CD8-positive, alpha-beta memory T cell (primary cell): ENCODE results near the gene SETD3. TPM values are rescaled to one million over a fixed set of nuclear protein-coding genes. Genes with fewer than 3 reads are reported as not detected.
"Not testable (repeated sequence)": the region's sequence is repeated elsewhere in the genome, so short reads cannot be mapped to it uniquely, and the experiment has no call there.

Experiments used
- CTCF ChIA-PET: fragments of 350-600 bp; sonication (Branson Sonifier 250); formaldehyde crosslinking; loops from one replicate; lab custom pipeline; 2021; ENCODE audit warnings: antibody characterized with exemption; lab: Charles Lee
- POLR2A ChIA-PET: fragments of 350-600 bp; sonication (Branson Sonifier 250); formaldehyde crosslinking; loops from one replicate; lab custom pipeline; 2021; ENCODE audit warnings: antibody characterized with exemption; lab: Charles Lee
- DNase-seq, 5 donors: peaks; one replicate each; pipeline versions ENCODE4 v3.0.0 to v3.0.0-alpha.2; 2020 to 2022; ENCODE audit warnings: mixed read lengths in 1 of 5
- H3K27ac ChIP-seq: one replicate; pipeline ENCODE4 v1.7.0; 2013; ENCODE audit warnings: low read depth, mild to moderate bottlenecking, low read length, moderate library complexity
- H3K27me3 ChIP-seq: 2 replicates; pipeline ENCODE4 v1.7.0; 2013; ENCODE audit warnings: low read length, mild to moderate bottlenecking; ENCODE audit not compliant: insufficient read depth, poor library complexity, severe bottlenecking
- H3K36me3 ChIP-seq: 2 replicates; pipeline ENCODE4 v1.7.0; 2013; ENCODE audit warnings: mild to moderate bottlenecking, low read length, moderate library complexity; ENCODE audit not compliant: insufficient read depth
- H3K4me1 ChIP-seq: 2 replicates; pipeline ENCODE4 v1.7.0; 2013; ENCODE audit warnings: mild to moderate bottlenecking, low read length, moderate library complexity; ENCODE audit not compliant: insufficient read depth
- H3K4me3 ChIP-seq: 2 replicates; pipeline ENCODE4 v1.7.0; 2013; ENCODE audit warnings: mild to moderate bottlenecking, low read length
- H3K9me3 ChIP-seq: 2 replicates; pipeline ENCODE4 v1.7.0; 2013; ENCODE audit warnings: mild to moderate bottlenecking, low read length
- H3K27ac Mint-ChIP-seq, 8 donors: one replicate each; pipeline ENCODE4 v1.8.0; 2020 to 2021; ENCODE audit warnings: mixed read lengths in 8 of 8, mild to moderate bottlenecking in 6 of 8, inconsistent platforms in 3 of 8, moderate library complexity in 3 of 8
- H3K27me3 Mint-ChIP-seq, 2 donors: one replicate each; pipeline ENCODE4 v1.8.0; 2020 to 2021; ENCODE audit warnings: mixed read lengths in 2 of 2, mild to moderate bottlenecking in 1 of 2, moderate library complexity in 1 of 2
- H3K36me3 Mint-ChIP-seq, 3 donors: one replicate each; pipeline ENCODE4 v1.8.0; 2020 to 2021; ENCODE audit warnings: mixed read lengths in 3 of 3, inconsistent platforms in 1 of 3, mild to moderate bottlenecking in 1 of 3
- H3K4me1 Mint-ChIP-seq, 3 donors: one replicate each; pipeline ENCODE4 v1.8.0; 2020 to 2021; ENCODE audit warnings: mixed read lengths in 3 of 3, inconsistent platforms in 1 of 3, mild to moderate bottlenecking in 1 of 3
- H3K4me3 Mint-ChIP-seq, 7 donors: one replicate each; pipeline ENCODE4 v1.8.0; 2020 to 2021; ENCODE audit warnings: mixed read lengths in 7 of 7, mild to moderate bottlenecking in 6 of 7, moderate library complexity in 4 of 7, inconsistent platforms in 2 of 7
- H3K9me3 Mint-ChIP-seq, 5 donors: one replicate each; pipeline ENCODE4 v1.8.0; 2020 to 2022; ENCODE audit warnings: mixed read lengths in 5 of 5, mild to moderate bottlenecking in 3 of 5, moderate library complexity in 2 of 5, inconsistent platforms in 1 of 5
- polyA plus RNA-seq: library from polyadenylated mRNA; unstranded; fragments of 300-500 nt; fragmentation: Illumina TruSeq; gene quantifications from one replicate; pipeline ENCODE4 v1.2.3, GENCODE V29; 2021
- total RNA-seq, 2 experiments: library from RNA; stranded (reverse); gene quantifications; one replicate each; pipeline ENCODE4 v1.2.3, GENCODE V29; 2021

Gene SETD3
- total and polyA plus RNA-seq, 3 experiments from 2014 or later = 52.1 to 57.9 (median 57.1) TPM

GRCh38 chr14:99348816-99349614 lies 131.6 kb downstream of the SETD3 start:
- Histone ChIP-seq H3K27me3 (no peaks in the 10 kb centered on the region), H3K9me3 (no peaks in the 10 kb centered on the region), H3K4me1 (no peaks in the 10 kb centered on the region), H3K27ac (no peak overlapping the region), H3K4me3 (no peak overlapping the region), H3K36me3 (no peaks in the 10 kb centered on the region)
- POLR2A ChIA-PET = no interaction called here
- peaks cover 9 to 20% of the 10 kb centered on the region in 2 donors for H3K27me3 Mint-ChIP-seq
- no peak for DNase-seq
- CTCF ChIA-PET = no interaction called here
- H3K4me1 Mint-ChIP-seq = no peaks in the 10 kb centered on the region
- no peaks in the 10 kb centered on the region for H3K36me3 Mint-ChIP-seq
- H3K27ac Mint-ChIP-seq = peak overlapping the region in 1 of 8 donors; percentile 47
- H3K9me3 Mint-ChIP-seq = no peaks in the 10 kb centered on the region
- H3K4me3 Mint-ChIP-seq = no peak overlapping the region

GRCh38 chr14:99348231-99348630 lies 132.4 kb downstream of the SETD3 start:
- H3K27ac Mint-ChIP-seq, H3K36me3 ChIP-seq, H3K4me3 Mint-ChIP-seq, POLR2A ChIA-PET, H3K9me3 Mint-ChIP-seq, H3K36me3 Mint-ChIP-seq, H3K27ac ChIP-seq, H3K4me3 ChIP-seq, H3K4me1 ChIP-seq, H3K4me1 Mint-ChIP-seq, DNase-seq, CTCF ChIA-PET, H3K9me3 ChIP-seq, H3K27me3 ChIP-seq: not testable (repeated sequence)
- H3K27me3 Mint-ChIP-seq = peaks cover 12 to 19% of the 10 kb centered on the region in 2 donors

Other genes starting within 250 kb of the SETD3 start
- 10 to 100 TPM; 42.0 to 42.5 TPM for gene BCL11B, start 208.7 kb downstream of the SETD3 start, total RNA-seq
- gene BCL11B, start 208.7 kb downstream of the SETD3 start, polyA plus RNA-seq = 9.7 TPM
- gene CCNK, start 550 bp upstream of the SETD3 start, total RNA-seq = 100 to 1,000 TPM; 110 to 115 TPM
- 16.4 TPM for gene CCNK, start 550 bp upstream of the SETD3 start, polyA plus RNA-seq
- 1 to 10 TPM; 4.2 to 5.3 TPM for gene CCDC85C, start 123.3 kb upstream of the SETD3 start, total RNA-seq
- gene CCDC85C, start 123.3 kb upstream of the SETD3 start, polyA plus RNA-seq = 1.2 TPM
- under 1 TPM in 1 of 2 experiments, not detected in 1; 0.04 TPM for gene HHIPL1, start 164.3 kb upstream of the SETD3 start, total RNA-seq
- not detected for gene HHIPL1, start 164.3 kb upstream of the SETD3 start, polyA plus RNA-seq
- gene CYP46A1, start 203.4 kb upstream of the SETD3 start, total RNA-seq = under 1 TPM; 0.07 to 0.20 TPM
- not detected for gene CYP46A1, start 203.4 kb upstream of the SETD3 start, polyA plus RNA-seq